Glutamatergic neuron (in vitro differentiated cells): ENCODE results near the gene CTBP2. TPM values are rescaled to one million over a fixed set of nuclear protein-coding genes. Genes with fewer than 3 reads are reported as not detected.

Experiments
- DNase-seq: peaks from one replicate; pipeline ENCODE4 v3.0.0; 2022
- H3K27ac Mint-ChIP-seq: one replicate; pipeline ENCODE4 v1.8.0; 2020; ENCODE audit warnings: mild to moderate bottlenecking, mixed read lengths, inconsistent platforms; ENCODE audit not compliant: unreplicated experiment
- H3K27me3 Mint-ChIP-seq: one replicate; pipeline ENCODE4 v1.8.0; 2020; ENCODE audit warnings: mild to moderate bottlenecking, moderate library complexity, mixed read lengths, inconsistent platforms; ENCODE audit not compliant: unreplicated experiment
- H3K36me3 Mint-ChIP-seq: one replicate; pipeline ENCODE4 v1.8.0; 2020; ENCODE audit warnings: mild to moderate bottlenecking, mixed read lengths, inconsistent platforms; ENCODE audit not compliant: unreplicated experiment
- H3K4me1 Mint-ChIP-seq: one replicate; pipeline ENCODE4 v1.8.0; 2020; ENCODE audit warnings: mild to moderate bottlenecking, low read depth, mixed read lengths, inconsistent platforms; ENCODE audit not compliant: unreplicated experiment
- H3K4me3 Mint-ChIP-seq: one replicate; pipeline ENCODE4 v1.8.0; 2020; ENCODE audit warnings: mild to moderate bottlenecking, mixed read lengths, inconsistent platforms; ENCODE audit not compliant: unreplicated experiment
- H3K9me3 Mint-ChIP-seq: one replicate; pipeline ENCODE4 v1.8.0; 2020; ENCODE audit warnings: mild to moderate bottlenecking, moderate library complexity, mixed read lengths, inconsistent platforms; ENCODE audit not compliant: unreplicated experiment
- total RNA-seq: library from RNA; stranded (reverse); fragmentation: NEBNext Ultra II Directional; extraction: Animal tissue kit (Norgen Biotek cat#: 25700); gene quantifications from one replicate; pipeline ENCODE4 v1.2.1, GENCODE V29; 2021; ENCODE audit not compliant: unreplicated experiment
- TF ChIP-seq, protein P1 (sequence below): fragments of 200-600 bp; sonication (generic); IDR thresholded peaks from one replicate; pipeline ENCODE4 v1.5.0; 2021; ENCODE audit not compliant: partially characterized antibody, unreplicated experiment

The CTBP2 gene
- total RNA-seq, 1 donor from 2014 or later: 174 TPM

GRCh38 chr10:125038637-125039036 is 121.7 kb downstream of the CTBP2 start:
- TF ChIP-seq, protein P1, sequence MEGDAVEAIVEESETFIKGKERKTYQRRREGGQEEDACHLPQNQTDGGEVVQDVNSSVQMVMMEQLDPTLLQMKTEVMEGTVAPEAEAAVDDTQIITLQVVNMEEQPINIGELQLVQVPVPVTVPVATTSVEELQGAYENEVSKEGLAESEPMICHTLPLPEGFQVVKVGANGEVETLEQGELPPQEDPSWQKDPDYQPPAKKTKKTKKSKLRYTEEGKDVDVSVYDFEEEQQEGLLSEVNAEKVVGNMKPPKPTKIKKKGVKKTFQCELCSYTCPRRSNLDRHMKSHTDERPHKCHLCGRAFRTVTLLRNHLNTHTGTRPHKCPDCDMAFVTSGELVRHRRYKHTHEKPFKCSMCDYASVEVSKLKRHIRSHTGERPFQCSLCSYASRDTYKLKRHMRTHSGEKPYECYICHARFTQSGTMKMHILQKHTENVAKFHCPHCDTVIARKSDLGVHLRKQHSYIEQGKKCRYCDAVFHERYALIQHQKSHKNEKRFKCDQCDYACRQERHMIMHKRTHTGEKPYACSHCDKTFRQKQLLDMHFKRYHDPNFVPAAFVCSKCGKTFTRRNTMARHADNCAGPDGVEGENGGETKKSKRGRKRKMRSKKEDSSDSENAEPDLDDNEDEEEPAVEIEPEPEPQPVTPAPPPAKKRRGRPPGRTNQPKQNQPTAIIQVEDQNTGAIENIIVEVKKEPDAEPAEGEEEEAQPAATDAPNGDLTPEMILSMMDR: no peak
- DNase-seq: no peak
- no peaks in the 10 kb centered on the region for H3K36me3 Mint-ChIP-seq
- peaks cover 7% of the 10 kb centered on the region for H3K9me3 Mint-ChIP-seq
- no peak overlapping the region for H3K27ac Mint-ChIP-seq
- no peak overlapping the region for H3K4me3 Mint-ChIP-seq
- peaks cover 7% of the 10 kb centered on the region for H3K27me3 Mint-ChIP-seq
- H3K4me1 Mint-ChIP-seq: peaks cover 47% of the 10 kb centered on the region

GRCh38 chr10:125037145-125037877 is 123.1 kb downstream of the CTBP2 start:
- H3K27ac Mint-ChIP-seq: no peak overlapping the region
- H3K4me1 Mint-ChIP-seq: peaks cover 47% of the 10 kb centered on the region
- no peak overlapping the region for H3K4me3 Mint-ChIP-seq
- TF ChIP-seq, protein P1: no peak
- peaks cover 9% of the 10 kb centered on the region for H3K9me3 Mint-ChIP-seq
- peaks cover 1% of the 10 kb centered on the region for H3K36me3 Mint-ChIP-seq
- DNase-seq: no peak
- peaks cover 8% of the 10 kb centered on the region for H3K27me3 Mint-ChIP-seq

DNA sequence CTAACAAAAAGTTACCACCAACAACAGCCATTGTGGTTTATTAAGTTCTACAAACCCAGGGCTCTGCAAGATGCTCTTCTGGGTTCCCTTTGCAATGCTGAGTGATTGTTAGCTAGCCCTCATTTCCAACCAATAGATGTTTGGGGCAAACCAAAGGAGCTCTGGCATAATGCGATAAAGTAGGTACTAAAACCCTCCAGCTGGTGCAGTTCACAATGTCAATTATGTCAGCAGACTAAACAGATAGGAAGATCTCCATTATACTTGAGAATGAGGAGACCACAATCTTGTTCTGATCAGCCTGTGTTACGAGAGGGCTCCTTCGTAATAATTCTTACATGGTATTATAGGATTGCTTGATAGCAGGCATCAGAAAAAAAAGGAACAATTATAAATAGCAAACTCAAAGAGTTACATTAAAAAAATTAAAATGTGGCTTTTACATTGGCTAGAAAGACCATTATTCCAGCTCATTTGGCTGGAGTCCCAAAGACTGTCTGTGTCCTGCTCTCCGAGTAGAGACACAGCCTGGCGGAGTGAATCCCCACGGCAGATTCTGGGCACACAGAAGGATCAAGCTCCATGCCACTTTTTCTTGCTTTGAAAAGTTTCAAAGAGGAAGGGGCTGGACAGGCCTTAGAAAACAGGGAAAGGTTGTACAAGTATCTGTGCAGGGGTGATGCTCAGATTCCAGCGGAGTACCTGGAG is 124.6 kb downstream of the CTBP2 start:
- no peak overlapping the region for H3K27ac Mint-ChIP-seq

DNA sequence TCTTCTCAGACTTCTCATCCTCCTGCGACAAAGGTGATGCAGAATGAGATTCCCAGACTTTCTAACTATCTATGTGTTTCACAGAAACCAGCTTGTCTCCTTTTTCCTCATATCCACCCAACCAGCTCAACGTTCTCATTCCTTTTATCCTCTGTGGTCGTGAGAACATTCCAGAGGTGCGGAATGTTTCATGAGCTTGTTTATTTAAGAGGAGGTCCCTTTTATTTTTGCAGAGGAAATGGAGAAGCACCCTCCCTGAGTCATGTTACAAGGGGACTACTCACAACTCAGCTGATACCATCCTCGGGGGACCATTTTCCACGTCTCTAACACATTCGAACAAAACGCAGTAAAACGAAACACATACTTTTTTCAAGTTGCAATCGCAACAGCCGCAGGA is 125.2 kb downstream of the CTBP2 start:
- Mint-ChIP-seq H3K36me3 (peaks cover 4% of the 10 kb centered on the region), H3K4me3 (no peak overlapping the region), H3K4me1 (peaks cover 42% of the 10 kb centered on the region), H3K27ac (no peak overlapping the region), H3K9me3 (peaks cover 12% of the 10 kb centered on the region), H3K27me3 (peaks cover 6% of the 10 kb centered on the region)
- DNase-seq: no peak
- TF ChIP-seq, protein P1: no peak

More for the DNA sequence above, 124.6 kb downstream of the CTBP2 start:
- peaks cover 4% of the 10 kb centered on the region for H3K36me3 Mint-ChIP-seq
- TF ChIP-seq, protein P1: no peak
- peaks cover 6% of the 10 kb centered on the region for H3K27me3 Mint-ChIP-seq
- no peak overlapping the region for H3K4me3 Mint-ChIP-seq
- peaks cover 11% of the 10 kb centered on the region for H3K9me3 Mint-ChIP-seq
- DNase-seq: no peak
- H3K4me1 Mint-ChIP-seq: peaks cover 45% of the 10 kb centered on the region

GRCh38 chr10:125034675-125035074 is 125.7 kb downstream of the CTBP2 start:
- no peak overlapping the region for H3K27ac Mint-ChIP-seq
- DNase-seq: no peak
- TF ChIP-seq, protein P1: no peak
- peaks cover 15% of the 10 kb centered on the region for H3K9me3 Mint-ChIP-seq
- H3K27me3 Mint-ChIP-seq: peaks cover 6% of the 10 kb centered on the region
- peaks cover 42% of the 10 kb centered on the region for H3K4me1 Mint-ChIP-seq
- H3K36me3 Mint-ChIP-seq: peaks cover 4% of the 10 kb centered on the region
- peak overlapping the region; percentile 25 for H3K4me3 Mint-ChIP-seq
